A549 (cell line): Measurements from ENCODE around the gene SLC66A3. TPM values are rescaled to one million over a fixed set of nuclear protein-coding genes. Genes with fewer than 3 reads are reported as not detected.

ENCODE experiments used
- ATAC-seq, 2 experiments: fragments of 200-7000 bp in 1 of 2; fragments of >200 bp in 1 of 2; cut with Nextera tagmentation in 1 of 2; cut with Tn5 transposase in 1 of 2; 3 replicates each; pipeline versions ENCODE4 v1.8.0 to v1.9.1; 2018 to 2020; ENCODE audit warnings: mild to moderate bottlenecking in 1 of 2, moderate library complexity in 1 of 2
- CTCF ChIA-PET: fragments of 300-600 bp; sonication (Branson Sonifier 250); formaldehyde crosslinking; extraction: SDS; loops from one replicate; lab custom pipeline; 2021; ENCODE audit warnings: antibody characterized with exemption, inconsistent platforms; lab: Yijun Ruan, JAX
- POLR2A ChIA-PET: fragments of 350-600 bp; formaldehyde crosslinking; extraction: SDS; loops from one replicate; lab custom pipeline; 2021; ENCODE audit warnings: antibody characterized with exemption, inconsistent platforms; lab: Yijun Ruan, JAX
- DNase-seq, 2 experiments: peaks; one replicate each; pipeline versions ENCODE4 v3.0.0 to v3.0.0-alpha.2; 2011 to 2016; ENCODE audit warnings: low read depth in 1 of 2, low spot score in 1 of 2
- FAIRE-seq: peaks from 2 replicates; lab custom pipeline; 2011; peaks lifted over from hg19 to GRCh38; lab: Jason Lieb, UNC
- H3K27ac ChIP-seq, 2 experiments: fragments of >200 bp; sonication (Bioruptor Twin); formaldehyde crosslinking; 3 replicates each; pipeline ENCODE4 v1.5.1; 2016 to 2017
- H3K4me1 ChIP-seq: fragments of >200 bp; sonication (Bioruptor Twin); formaldehyde crosslinking; 3 replicates; pipeline ENCODE4 v1.6.1; 2016
- H3K4me2 ChIP-seq: fragments of >200 bp; sonication (Bioruptor Twin); formaldehyde crosslinking; 3 replicates; pipeline ENCODE4 v1.6.1; 2016
- H3K4me3 ChIP-seq: fragments of >200 bp; sonication (Bioruptor Twin); formaldehyde crosslinking; 3 replicates; pipeline ENCODE4 v1.5.1; 2016
- H3K9me3 ChIP-seq: fragments of >200 bp; sonication (Bioruptor Twin); formaldehyde crosslinking; 3 replicates; pipeline ENCODE4 v1.6.1; 2016
- BHLHE40 ChIP-seq: IDR thresholded peaks from 2 replicates; pipeline ENCODE4 v1.6.1; 2012; ENCODE audit warnings: low read depth, low read length, inconsistent platforms
- CEBPB ChIP-seq, 2 experiments: fragments of >200 bp in 1 of 2; sonication (Bioruptor Twin) in 1 of 2; formaldehyde crosslinking in 1 of 2; IDR thresholded peaks; 2 replicates each; pipeline ENCODE4 v1.6.1; 2012 to 2016
- EHMT2 ChIP-seq: fragments of 200-600 bp; sonication (generic); IDR thresholded peaks from 2 replicates; pipeline ENCODE4 v1.6.1; 2016; ENCODE audit warnings: antibody characterized with exemption, low read depth, mild to moderate bottlenecking, moderate library complexity
- EP300 ChIP-seq, 2 experiments: fragments of >200 bp; sonication (Bioruptor Twin); formaldehyde crosslinking; IDR thresholded peaks; 2 replicates in 1 of 2; 3 replicates in 1 of 2; pipeline ENCODE4 v1.6.1; 2016 to 2017
- FOSB ChIP-seq: fragments of 250-450 bp; sonication (Bioruptor Pico); IDR thresholded peaks from 2 replicates; pipeline ENCODE4 v1.5.0; 2020; ENCODE audit warnings: mild to moderate bottlenecking, moderate library complexity
- FOSL2 ChIP-seq, 2 experiments: fragments of 450-650 bp in 1 of 2; fragments of >200 bp in 1 of 2; sonication (Bioruptor Twin) in 1 of 2; formaldehyde crosslinking; IDR thresholded peaks; 2 replicates each; pipeline versions ENCODE4 v1.5.0 to v1.6.1; 2016 to 2020; ENCODE audit warnings: mild to moderate bottlenecking in 1 of 2, moderate library complexity in 1 of 2
- FOXS1 ChIP-seq: fragments of 250-450 bp; sonication (Bioruptor Pico); IDR thresholded peaks from 2 replicates; pipeline ENCODE4 v1.5.0; 2020; ENCODE audit warnings: mild to moderate bottlenecking, moderate library complexity
- HDAC2 ChIP-seq: fragments of 200-600 bp; sonication (generic); IDR thresholded peaks from 2 replicates; pipeline ENCODE4 v1.6.1; 2016
- HOXB13 ChIP-seq: fragments of 250-450 bp; sonication (Bioruptor Pico); IDR thresholded peaks from 2 replicates; pipeline ENCODE4 v1.5.0; 2020; ENCODE audit warnings: low read depth, mild to moderate bottlenecking, moderate library complexity
- JUN ChIP-seq, 2 experiments: fragments of >200 bp; sonication (Bioruptor Twin); formaldehyde crosslinking; IDR thresholded peaks; 2 replicates in 1 of 2; 3 replicates in 1 of 2; pipeline ENCODE4 v1.6.1; 2016 to 2017
- KDM1A ChIP-seq: fragments of 200-600 bp; sonication (generic); IDR thresholded peaks from 2 replicates; pipeline ENCODE4 v1.6.1; 2016; ENCODE audit warnings: low read depth, mild to moderate bottlenecking
- KDM5A ChIP-seq: fragments of 200-600 bp; sonication (generic); IDR thresholded peaks from 2 replicates; pipeline ENCODE4 v1.6.1; 2016; ENCODE audit warnings: antibody characterized with exemption, mild to moderate bottlenecking
- MAFK ChIP-seq: fragments of 450-650 bp; IDR thresholded peaks from 2 replicates; pipeline ENCODE4 v1.6.1; 2014; ENCODE audit not compliant: partially characterized antibody
- MYC ChIP-seq: IDR thresholded peaks from 2 replicates; pipeline ENCODE4 v1.6.1; 2012; ENCODE audit warnings: mild to moderate bottlenecking, inconsistent platforms, low read length, improper control_type of control experiment, borderline replicate concordance
- NFE2L2 ChIP-seq: fragments of 150-350 bp; conservative IDR thresholded peaks from 2 replicates; pipeline ENCODE4 v1.6.1; 2014; ENCODE audit warnings: low read length
- NPAS2 ChIP-seq: fragments of 250-450 bp; sonication (Bioruptor Pico); IDR thresholded peaks from 2 replicates; pipeline ENCODE4 v1.8.0; 2022; ENCODE audit warnings: mild to moderate bottlenecking, moderate library complexity, borderline replicate concordance
- NR3C1 ChIP-seq: fragments of >200 bp; sonication (Bioruptor Twin); formaldehyde crosslinking; IDR thresholded peaks from 3 replicates; pipeline ENCODE4 v1.6.1; 2017
- PBX3 ChIP-seq: IDR thresholded peaks from 2 replicates; pipeline ENCODE4 v1.6.1; 2012
- POLR2A ChIP-seq: IDR thresholded peaks from 2 replicates; pipeline ENCODE4 v1.6.1; 2012; ENCODE audit warnings: mild to moderate bottlenecking, low read length
- RAD21 ChIP-seq, 2 experiments: fragments of >200 bp in 1 of 2; sonication (Bioruptor Twin) in 1 of 2; formaldehyde crosslinking in 1 of 2; IDR thresholded peaks in 1 of 2; conservative IDR thresholded peaks in 1 of 2; 2 replicates in 1 of 2; 3 replicates in 1 of 2; pipeline ENCODE4 v1.6.1; 2012 to 2018; ENCODE audit warnings: inconsistent platforms in 1 of 2
- RCOR1 ChIP-seq: fragments of 150-350 bp; IDR thresholded peaks from 2 replicates; pipeline ENCODE4 v1.6.1; 2014; ENCODE audit warnings: antibody characterized with exemption, low read length, low read depth
- REST ChIP-seq: fragments of 200-600 bp; sonication (generic); IDR thresholded peaks from 2 replicates; pipeline ENCODE4 v1.6.1; 2016; ENCODE audit warnings: antibody characterized with exemption, mild to moderate bottlenecking, moderate library complexity
- RFX5 ChIP-seq: fragments of 450-650 bp; IDR thresholded peaks from 2 replicates; pipeline ENCODE4 v1.7.1; 2014; ENCODE audit warnings: antibody characterized with exemption, mild to moderate bottlenecking, moderate library complexity
- RNF2 ChIP-seq: fragments of 200-600 bp; sonication (generic); IDR thresholded peaks from 2 replicates; pipeline ENCODE4 v1.6.1; 2016; ENCODE audit warnings: low read depth, mild to moderate bottlenecking, antibody characterized with exemption, moderate library complexity, borderline replicate concordance
- TP53 ChIP-seq: fragments of 250-450 bp; sonication (Bioruptor Pico); IDR thresholded peaks from 2 replicates; pipeline ENCODE4 v1.5.0; 2021; ENCODE audit warnings: mild to moderate bottlenecking, moderate library complexity
- USF2 ChIP-seq: fragments of 450-650 bp; IDR thresholded peaks from 2 replicates; pipeline ENCODE4 v1.6.1; 2014; ENCODE audit warnings: antibody characterized with exemption
- ZSCAN20 ChIP-seq: fragments of 250-450 bp; sonication (Bioruptor Pico); IDR thresholded peaks from 2 replicates; pipeline ENCODE4 v1.8.0; 2022; ENCODE audit warnings: mild to moderate bottlenecking, moderate library complexity
- WGBS: methylation state at CpG from one replicate; pipeline ENCODE4 v1.1.6; 2017; ENCODE audit errors: missing lambda C conversion rate; 5-methylcytosine and 5-hydroxymethylcytosine counted together
- polyA plus RNA-seq, 4 experiments: library from polyadenylated mRNA; depleted of rRNA in 3 of 4; stranded (reverse); fragments of >200 nt; fragmentation: RNase III in 1 of 4; extraction: RNeasy Plus Mini Kit Qiagen cat#74134 plus additional on column Dnase treatment in 1 of 4; gene quantifications; 2 replicates in 3 of 4; 3 replicates in 1 of 4; pipeline ENCODE4 v1.2.3, GENCODE V29; 2011 to 2017
- TF ChIP-seq, protein P1 (sequence below): fragments of 150-350 bp; IDR thresholded peaks from 2 replicates; pipeline ENCODE4 v1.6.1; 2014; ENCODE audit warnings: low read depth, mild to moderate bottlenecking, low read length
- TF ChIP-seq, protein P2 (sequence below): fragments of 250-450 bp; sonication (Bioruptor Pico); IDR thresholded peaks from 2 replicates; pipeline ENCODE4 v1.5.0; 2020; ENCODE audit warnings: low read depth, mild to moderate bottlenecking, moderate library complexity
- TF ChIP-seq, protein P3 (sequence below): fragments of >200 bp; sonication (Bioruptor Twin); formaldehyde crosslinking; IDR thresholded peaks from 3 replicates; pipeline ENCODE4 v1.6.1; 2016

SLC66A3 gene
- polyA plus RNA-seq, 2 of the 4 experiments (the other 2 are of a cell fraction) = 24.9 to 69.8 TPM

DNA sequence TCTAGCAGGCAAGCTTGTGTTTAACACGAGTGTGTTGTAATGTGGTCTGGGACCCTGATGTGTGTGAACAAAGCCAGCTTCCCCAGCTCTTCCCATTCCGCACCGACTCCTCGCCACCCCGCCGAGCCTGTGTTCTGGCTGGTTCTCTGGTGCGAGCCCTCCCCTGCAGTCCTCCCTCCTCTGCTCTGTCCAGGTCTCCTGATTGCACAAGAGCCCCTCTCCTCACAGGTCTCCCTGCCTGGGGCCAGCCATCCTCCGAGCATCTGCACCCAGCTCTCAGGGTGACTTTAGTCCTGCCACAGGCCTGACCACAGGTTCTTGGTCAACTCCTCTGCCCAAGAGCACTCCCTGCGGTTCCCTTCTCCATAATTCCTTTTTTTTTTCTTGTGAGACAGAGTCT lies 13.2 kb downstream of the SLC66A3 start:
- no peak overlapping the region for H3K4me3 ChIP-seq
- DNase-seq = no peak
- no peak overlapping the region for H3K27ac ChIP-seq
- no peaks in the 10 kb centered on the region for H3K4me1 ChIP-seq
- ChIA-PET CTCF (interaction anchor here (0.9 to 2.9 kb wide), 5 partner anchors 9 to 336 kb away, joined by 3 to 17 read pairs (median 4); partner anchors contain the start of gene SLC66A3), POLR2A (interaction anchor here (1.1 kb wide), 1 partner anchor 13 kb away, joined by 4 read pairs; the partner anchor contains the start of gene SLC66A3)
- H3K4me2 ChIP-seq = no peak overlapping the region
- 88% methylated on average over 9 of the region's 9 CpGs for WGBS
- ATAC-seq = peak; percentile 10 to 25; a peak in 4 of 6 replicates
- H3K9me3 ChIP-seq = no peaks in the 10 kb centered on the region
- FAIRE-seq = no peak
- no peak for TF ChIP-seq HDAC2
- no peak for TF ChIP-seq TP53
- no peak for TF ChIP-seq KDM5A
- TF ChIP-seq RNF2 = no peak
- TF ChIP-seq RAD21 (conservative IDR thresholded peaks at IDR 0.05 in 1 of 2, IDR thresholded peaks at IDR 0.05 in 1 of 2) = no peak
- no peak for TF ChIP-seq MYC
- no peak for TF ChIP-seq NFE2L2
- no peak for TF ChIP-seq FOSL2 (IDR thresholded peaks at IDR 0.05)
- TF ChIP-seq FOSL2 (CRISPR knock-in tag; IDR thresholded peaks at IDR 0.05) = no peak
- TF ChIP-seq EHMT2 = no peak
- no peak for TF ChIP-seq JUN (IDR thresholded peaks at IDR 0.05)
- TF ChIP-seq KDM1A = no peak
- TF ChIP-seq EP300 (IDR thresholded peaks at IDR 0.05) = no peak
- TF ChIP-seq NPAS2 (CRISPR knock-in tag) = no peak
- no peak for TF ChIP-seq MAFK
- TF ChIP-seq POLR2A = no peak
- no peak for TF ChIP-seq FOXS1 (CRISPR knock-in tag)

- ATAC-seq (peak; percentile 43 to 67), DNase-seq (no peak), FAIRE-seq (no peak)
- CTCF ChIA-PET = interaction anchor here (1.4 to 2.9 kb wide), 3 partner anchors 10 to 337 kb away, joined by 4 to 17 read pairs (median 7); a partner anchor contains a TSS
- Histone ChIP-seq H3K4me3 (no peak overlapping the region), H3K27ac (no peak overlapping the region), H3K9me3 (no peaks in the 10 kb centered on the region), H3K4me2 (no peak overlapping the region), H3K4me1 (no peaks in the 10 kb centered on the region)
- TF ChIP-seq REST (no peak), HDAC2 (no peak), BHLHE40 (no peak), ZSCAN20 (CRISPR knock-in tag) (no peak), MAFK (no peak), USF2 (no peak), PBX3 (no peak), HOXB13 (CRISPR knock-in tag) (no peak), CEBPB (IDR thresholded peaks at IDR 0.05) (no peak), RCOR1 (no peak), NR3C1 (no peak), RFX5 (no peak), FOSB (CRISPR knock-in tag) (no peak)
- TF ChIP-seq, protein P1, sequence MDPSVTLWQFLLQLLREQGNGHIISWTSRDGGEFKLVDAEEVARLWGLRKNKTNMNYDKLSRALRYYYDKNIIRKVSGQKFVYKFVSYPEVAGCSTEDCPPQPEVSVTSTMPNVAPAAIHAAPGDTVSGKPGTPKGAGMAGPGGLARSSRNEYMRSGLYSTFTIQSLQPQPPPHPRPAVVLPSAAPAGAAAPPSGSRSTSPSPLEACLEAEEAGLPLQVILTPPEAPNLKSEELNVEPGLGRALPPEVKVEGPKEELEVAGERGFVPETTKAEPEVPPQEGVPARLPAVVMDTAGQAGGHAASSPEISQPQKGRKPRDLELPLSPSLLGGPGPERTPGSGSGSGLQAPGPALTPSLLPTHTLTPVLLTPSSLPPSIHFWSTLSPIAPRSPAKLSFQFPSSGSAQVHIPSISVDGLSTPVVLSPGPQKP = no peak
- TF ChIP-seq, protein P2, sequence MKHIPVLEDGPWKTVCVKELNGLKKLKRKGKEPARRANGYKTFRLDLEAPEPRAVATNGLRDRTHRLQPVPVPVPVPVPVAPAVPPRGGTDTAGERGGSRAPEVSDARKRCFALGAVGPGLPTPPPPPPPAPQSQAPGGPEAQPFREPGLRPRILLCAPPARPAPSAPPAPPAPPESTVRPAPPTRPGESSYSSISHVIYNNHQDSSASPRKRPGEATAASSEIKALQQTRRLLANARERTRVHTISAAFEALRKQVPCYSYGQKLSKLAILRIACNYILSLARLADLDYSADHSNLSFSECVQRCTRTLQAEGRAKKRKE = no peak
- TF ChIP-seq, protein P3, sequence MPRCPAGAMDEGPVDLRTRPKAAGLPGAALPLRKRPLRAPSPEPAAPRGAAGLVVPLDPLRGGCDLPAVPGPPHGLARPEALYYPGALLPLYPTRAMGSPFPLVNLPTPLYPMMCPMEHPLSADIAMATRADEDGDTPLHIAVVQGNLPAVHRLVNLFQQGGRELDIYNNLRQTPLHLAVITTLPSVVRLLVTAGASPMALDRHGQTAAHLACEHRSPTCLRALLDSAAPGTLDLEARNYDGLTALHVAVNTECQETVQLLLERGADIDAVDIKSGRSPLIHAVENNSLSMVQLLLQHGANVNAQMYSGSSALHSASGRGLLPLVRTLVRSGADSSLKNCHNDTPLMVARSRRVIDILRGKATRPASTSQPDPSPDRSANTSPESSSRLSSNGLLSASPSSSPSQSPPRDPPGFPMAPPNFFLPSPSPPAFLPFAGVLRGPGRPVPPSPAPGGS = no peak
- POLR2A ChIA-PET = no interaction called here
- WGBS = 89% methylated on average over 13 of the region's 13 CpGs
These were observed 14.1 kb downstream of the SLC66A3 start for GRCh38 chr2:11169333-11169732.
